ENCODE data around the gene SNAP23.
"Not testable (repeated sequence)": the region's sequence is repeated elsewhere in the genome, so short reads cannot be mapped to it uniquely, and the experiment has no call there.

Gene SNAP23

DNA sequence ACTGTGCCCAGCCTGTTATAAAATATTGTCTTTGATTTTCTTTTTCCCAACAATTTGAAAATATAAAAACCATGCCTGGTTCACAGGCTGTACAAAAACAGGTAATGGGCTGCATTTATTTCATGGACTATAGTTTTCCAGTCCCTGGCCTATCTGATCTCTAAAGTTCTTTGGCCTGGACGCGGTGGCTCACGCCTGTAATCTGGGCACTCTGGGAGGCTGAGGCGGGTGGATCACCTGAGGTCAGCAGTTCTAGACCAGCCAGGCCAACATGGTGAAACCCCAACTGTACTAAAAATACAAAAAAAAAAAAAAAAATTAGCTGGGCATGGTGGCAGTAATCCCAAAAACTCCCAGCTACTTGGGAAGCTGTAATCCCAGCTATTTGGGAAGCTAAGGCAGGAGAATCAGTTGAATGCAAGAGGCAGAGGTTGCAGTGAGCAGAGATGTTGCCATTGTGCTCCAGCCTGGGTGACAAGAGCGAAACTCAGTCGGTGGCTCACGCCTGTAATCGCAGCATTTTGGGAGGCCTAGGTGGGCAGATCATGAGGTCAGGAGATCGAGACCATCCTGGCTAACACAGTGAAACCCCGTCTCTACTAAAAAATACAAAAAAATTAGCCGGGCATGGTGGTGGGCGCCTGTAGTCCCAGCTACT lies 61.2 kb downstream of the SNAP23 start:
- DNase-seq: not testable (repeated sequence)

DNA sequence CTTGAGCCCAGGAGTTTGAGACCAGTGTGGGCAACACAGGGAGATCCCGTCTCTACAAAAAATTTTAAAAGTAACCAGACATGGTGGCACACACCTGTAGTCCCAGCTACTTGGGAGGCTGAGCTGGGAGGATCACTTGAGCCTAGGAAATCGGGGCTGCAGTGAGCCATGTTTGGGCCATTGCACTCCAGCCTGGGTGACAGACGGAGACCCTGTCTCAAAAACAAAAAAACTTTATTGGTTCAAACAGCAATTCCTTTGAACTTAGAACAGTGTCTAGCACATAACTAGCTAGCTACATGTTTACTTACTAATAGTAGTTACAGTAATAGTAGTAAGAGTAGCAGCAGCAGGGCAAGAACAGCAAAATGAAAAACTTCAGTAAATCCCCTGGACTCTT lies 63.3 kb downstream of the SNAP23 start:
- no peak for DNase-seq

GRCh38 chr15:42575188-42576039 lies 80.0 kb downstream of the SNAP23 start, which contains the start of gene STARD9:
TSS of gene STARD9 (plus strand) at chr15:42575606. CDS start at chr15:42575716, 110 bp downstream.
- DNase-seq: peak; percentile 94

DNA sequence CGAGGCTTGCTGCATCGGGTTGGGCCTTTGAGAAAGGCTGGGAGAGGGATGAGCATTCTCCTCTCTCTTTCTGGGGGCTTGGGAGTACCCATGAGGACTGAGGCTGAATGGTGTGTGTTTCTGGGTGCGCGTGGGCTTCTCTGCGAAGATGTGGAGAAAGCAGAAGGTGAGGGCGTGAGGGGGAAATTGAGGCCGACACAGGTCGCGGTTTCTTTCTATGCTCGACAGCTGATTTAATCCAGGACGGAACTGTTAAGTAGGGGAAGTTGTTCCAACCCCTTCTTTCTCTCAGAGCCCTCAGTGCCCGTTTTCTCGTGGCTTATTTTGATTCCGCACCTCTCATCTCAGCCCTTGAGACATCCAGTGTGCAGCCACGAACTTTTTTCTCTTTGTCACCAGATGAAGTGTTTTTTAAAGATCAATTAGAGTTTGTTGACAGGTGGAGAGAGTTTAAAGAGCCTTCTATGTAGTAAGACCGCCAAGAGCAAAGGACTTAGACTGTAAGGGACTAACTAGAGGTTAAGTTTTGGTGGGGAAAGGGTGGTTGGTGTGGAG lies 80.7 kb downstream of the SNAP23 start:
- DNase-seq: no peak

DNA sequence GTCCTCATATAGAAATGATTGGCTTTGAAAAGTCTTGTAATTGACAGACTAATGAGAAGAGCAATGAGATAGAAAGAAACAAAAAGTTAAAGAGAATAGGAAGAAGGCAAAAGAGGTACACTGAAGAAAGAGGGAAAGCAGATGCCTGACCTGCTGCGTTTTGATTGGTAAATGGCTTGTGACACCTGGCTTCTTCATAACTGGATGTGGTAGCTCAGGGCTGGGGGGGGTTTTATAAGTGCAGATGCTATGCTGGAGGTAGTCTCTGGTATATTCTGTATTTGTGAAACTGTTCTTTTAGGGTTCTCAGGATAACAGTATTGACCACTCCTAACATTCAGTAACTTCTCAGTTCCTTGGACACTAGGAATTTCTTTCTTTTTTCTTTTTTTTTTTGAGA lies 81.3 kb downstream of the SNAP23 start:
- DNase-seq: no peak

- no peak for DNase-seq
Observed at GRCh38 chr15:42577514-42578031, 82.1 kb downstream of the SNAP23 start.

- DNase-seq: no peak
Observed at GRCh38 chr15:42578984-42579537, 83.6 kb downstream of the SNAP23 start.

GRCh38 chr15:42581272-42581730 lies 85.9 kb downstream of the SNAP23 start:
- DNase-seq: peak; percentile 77
